Measurements from ENCODE around the gene KRT24.

DNA sequence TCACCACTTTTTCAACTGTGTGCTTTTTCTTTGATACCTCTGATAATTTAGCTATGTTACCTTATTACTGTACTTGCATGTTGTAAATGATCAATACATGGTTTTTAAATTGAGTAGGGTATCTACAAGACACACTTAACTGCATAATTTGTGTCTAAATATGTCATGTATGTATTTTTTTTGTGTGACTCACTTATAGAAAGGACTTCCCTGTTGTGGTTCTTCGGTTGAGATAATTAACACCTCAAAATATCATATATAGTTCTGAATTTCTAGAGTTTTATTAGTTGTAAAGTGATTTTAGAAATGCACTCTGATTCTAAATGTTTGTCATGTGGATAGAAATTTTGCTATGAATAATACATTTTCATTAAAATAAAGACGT, 24.0 kb downstream of the KRT24 start:
- TF ChIP-seq, protein P1, sequence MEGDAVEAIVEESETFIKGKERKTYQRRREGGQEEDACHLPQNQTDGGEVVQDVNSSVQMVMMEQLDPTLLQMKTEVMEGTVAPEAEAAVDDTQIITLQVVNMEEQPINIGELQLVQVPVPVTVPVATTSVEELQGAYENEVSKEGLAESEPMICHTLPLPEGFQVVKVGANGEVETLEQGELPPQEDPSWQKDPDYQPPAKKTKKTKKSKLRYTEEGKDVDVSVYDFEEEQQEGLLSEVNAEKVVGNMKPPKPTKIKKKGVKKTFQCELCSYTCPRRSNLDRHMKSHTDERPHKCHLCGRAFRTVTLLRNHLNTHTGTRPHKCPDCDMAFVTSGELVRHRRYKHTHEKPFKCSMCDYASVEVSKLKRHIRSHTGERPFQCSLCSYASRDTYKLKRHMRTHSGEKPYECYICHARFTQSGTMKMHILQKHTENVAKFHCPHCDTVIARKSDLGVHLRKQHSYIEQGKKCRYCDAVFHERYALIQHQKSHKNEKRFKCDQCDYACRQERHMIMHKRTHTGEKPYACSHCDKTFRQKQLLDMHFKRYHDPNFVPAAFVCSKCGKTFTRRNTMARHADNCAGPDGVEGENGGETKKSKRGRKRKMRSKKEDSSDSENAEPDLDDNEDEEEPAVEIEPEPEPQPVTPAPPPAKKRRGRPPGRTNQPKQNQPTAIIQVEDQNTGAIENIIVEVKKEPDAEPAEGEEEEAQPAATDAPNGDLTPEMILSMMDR (IDR thresholded peaks at IDR 0.05), result no peak
- no peak for TF ChIP-seq EP300 (IDR thresholded peaks at IDR 0.05; ENCODE audit: low read depth)
- no peak for TF ChIP-seq POLR2A (IDR thresholded peaks at IDR 0.05)
- TF ChIP-seq POLR2AphosphoS5 (IDR thresholded peaks at IDR 0.05), result no peak

All from transverse colon (tissue), 4 donors.